K562 (cell line): Measurements from ENCODE around the gene CENPX. TPM values are rescaled to one million over a fixed set of nuclear protein-coding genes. Genes with fewer than 3 reads are reported as not detected.

ENCODE experiments used
- ATAC-seq: fragments of 200-7000 bp; cut with Tn5 transposase; 3 replicates; pipeline ENCODE4 v1.9.1; 2020; ENCODE audit warnings: moderate library complexity
- BruUV-seq: library from RNA; stranded (reverse); fragments of 400-500 nt; replicated peaks from 2 replicates; lab custom pipeline; 2021; lab: Mats Ljungman, UMichigan
- CTCF ChIA-PET: fragments of 300-600 bp; formaldehyde crosslinking; extraction: SDS; loops from one replicate; lab custom pipeline; 2021; ENCODE audit warnings: low intra/inter-chr PET ratio; lab: Yijun Ruan, JAX
- POLR2A ChIA-PET: fragments of 300-600, 350-650 bp; sonication (Branson Sonifier 250); formaldehyde crosslinking; extraction: SDS; loops from one replicate; lab custom pipeline; 2021; ENCODE audit warnings: antibody characterized with exemption, inconsistent platforms; lab: Yijun Ruan, JAX
- DNase-seq, 4 experiments: peaks; one replicate each; pipeline versions ENCODE4 v3.0.0 to v3.0.0-alpha.2; 2011 to 2018; ENCODE audit warnings: low spot score in 3 of 4, mixed read lengths in 3 of 4; ENCODE audit errors: extremely low read depth in 1 of 4
- FAIRE-seq: peaks from 2 replicates; lab custom pipeline; 2011; peaks lifted over from hg19 to GRCh38; lab: Jason Lieb, UNC
- H2AFZ ChIP-seq: 2 replicates; pipeline ENCODE4 v1.6.0; 2011; ENCODE audit warnings: low read depth, low read length, control low read depth, inconsistent platforms
- H3K27ac ChIP-seq: fragments of 200-600 bp; 3 replicates; pipeline ENCODE4 v1.8.0; 2011; ENCODE audit warnings: low read depth, mild to moderate bottlenecking, control low read depth, inconsistent platforms, low read length, moderate library complexity, mixed read lengths; ENCODE audit errors: extremely low read depth
- H3K27me3 ChIP-seq, 2 experiments: fragments of 300-600 bp in 1 of 2; 2 replicates in 1 of 2; 3 replicates in 1 of 2; pipeline versions ENCODE4 v1.6.0 to v1.8.0; 2011; ENCODE audit warnings: inconsistent platforms in 2 of 2, low read length in 2 of 2, mild to moderate bottlenecking in 1 of 2, mixed read lengths in 1 of 2, moderate library complexity in 1 of 2; ENCODE audit not compliant: control insufficient read depth in 2 of 2, insufficient read depth in 2 of 2
- H3K36me3 ChIP-seq: fragments of 300-600 bp; 3 replicates; pipeline ENCODE4 v1.8.0; 2011; ENCODE audit warnings: mild to moderate bottlenecking, low read length, inconsistent platforms; ENCODE audit not compliant: control insufficient read depth, insufficient read depth
- H3K4me1 ChIP-seq, 2 experiments: fragments of 200-600 bp in 1 of 2; replicated peaks in 1 of 2; 2 replicates in 1 of 2; 3 replicates in 1 of 2; pipeline versions ENCODE4 v1.5.1 to v1.8.0; 2011; ENCODE audit warnings: inconsistent platforms in 2 of 2, low read length in 2 of 2, mild to moderate bottlenecking in 1 of 2, mixed read lengths in 1 of 2, moderate library complexity in 1 of 2; ENCODE audit not compliant: control insufficient read depth in 2 of 2, insufficient read depth in 2 of 2
- H3K4me2 ChIP-seq: 2 replicates; pipeline ENCODE4 v1.6.1; 2011; ENCODE audit warnings: low read length, control low read depth, inconsistent platforms, mixed read lengths; ENCODE audit not compliant: insufficient read depth
- H3K4me3 ChIP-seq: fragments of 200-600 bp; sonication (generic), shearing (Covaris generic); 2 replicates; pipeline ENCODE4 v1.5.1; 2016; ENCODE audit warnings: control low read depth, inconsistent platforms
- H3K79me2 ChIP-seq: fragments of 200-600 bp; 3 replicates; pipeline ENCODE4 v1.8.0; 2011; ENCODE audit warnings: low read length, inconsistent platforms; ENCODE audit not compliant: control insufficient read depth, insufficient read depth
- H3K9ac ChIP-seq, 2 experiments: 2 replicates each; pipeline versions ENCODE4 v1.6.0 to v1.6.1; 2011; ENCODE audit warnings: low read depth in 2 of 2, low read length in 2 of 2, control low read depth in 1 of 2, inconsistent platforms in 1 of 2, mild to moderate bottlenecking in 1 of 2, mixed read lengths in 1 of 2; ENCODE audit not compliant: insufficient read depth in 1 of 2
- H3K9me1 ChIP-seq: one replicate; pipeline ENCODE4 v1.6.0; 2011; ENCODE audit warnings: inconsistent platforms, mild to moderate bottlenecking, low read length, moderate library complexity; ENCODE audit not compliant: control insufficient read depth, insufficient read depth
- H3K9me3 ChIP-seq: replicated peaks from 2 replicates; pipeline ENCODE4 v1.5.1; 2011; ENCODE audit warnings: low read depth, low read length, inconsistent platforms; ENCODE audit not compliant: control insufficient read depth, insufficient read depth
- H4K20me1 ChIP-seq: replicated peaks from 2 replicates; pipeline ENCODE4 v1.6.1; 2011; ENCODE audit warnings: low read length, inconsistent platforms, mixed read lengths; ENCODE audit not compliant: control insufficient read depth, insufficient read depth
- POLR2G ChIP-seq: fragments of 200-400 bp; formaldehyde crosslinking; IDR thresholded peaks from 2 replicates; pipeline ENCODE4 v1.6.1; 2017; ENCODE audit warnings: low read depth, mild to moderate bottlenecking, antibody characterized with exemption, low read length, moderate library complexity
- TEAD4 ChIP-seq, 2 experiments: sonication (generic) in 1 of 2; formaldehyde crosslinking in 1 of 2; IDR thresholded peaks; 2 replicates each; pipeline versions ENCODE4 v1.6.1 to v1.8.0; 2012 to 2022; ENCODE audit warnings: borderline replicate concordance in 1 of 2, inconsistent platforms in 1 of 2, low read length in 1 of 2, mild to moderate bottlenecking in 1 of 2, missing genetic modification reagents in 1 of 2
- WGBS: fragments of 100-300 bp; shearing (Covaris generic); methylation state at CpG from one replicate; pipeline ENCODE4 v1.1.6; 2016; ENCODE audit warnings: low coverage, mixed read lengths; ENCODE audit not compliant: insufficient coverage; ENCODE audit errors: missing lambda C conversion rate; 5-methylcytosine and 5-hydroxymethylcytosine counted together
- in situ Hi-C: fragments of 300-500 bp; cut with MboI; formaldehyde crosslinking; loops from 4 replicates; pipeline ENCODE4 v1.15.0; 2018; ENCODE audit warnings: inconsistent platforms, mixed read lengths
- intact Hi-C: fragments of 100-400 bp; cut with micrococcal nuclease; formaldehyde crosslinking; loops from 2 replicates; pipeline ENCODE4 v1.14.2; 2022
- polyA plus RNA-seq, 8 experiments: library from polyadenylated mRNA; depleted of rRNA in 4 of 8; stranded (reverse) in 5 of 8; unstranded in 3 of 8; fragments of >200 nt; fragmentation: Nextera tagmentation in 2 of 8; fragmentation: Illumina TruSeq in 1 of 8; extraction: Ambion mirVana in 2 of 8; extraction: Trizol in 1 of 8; gene quantifications; 2 replicates each; pipeline versions ENCODE4 v1.2.1 to v1.2.3, GENCODE V29; 2011 to 2014; ENCODE audit warnings: inconsistent platforms in 1 of 8, missing spikeins in 1 of 8
- total RNA-seq, 7 experiments: library from RNA; depleted of rRNA in 6 of 7; stranded (reverse); fragments of >200 nt in 6 of 7; fragmentation: Illumina TruSeq in 2 of 7; extraction: Trizol in 2 of 7; gene quantifications; 2 replicates each; pipeline versions ENCODE4 v1.2.1 to v1.2.3, GENCODE V29; 2011 to 2021; ENCODE audit warnings: low replicate concordance in 1 of 7

The CENPX gene
- total and polyA plus RNA-seq, 9 of the 15 experiments (the other 6 are each of a cell fraction or from before 2014, with no cell fraction given) = 32.7 to 352 (median 127) TPM

DNA sequence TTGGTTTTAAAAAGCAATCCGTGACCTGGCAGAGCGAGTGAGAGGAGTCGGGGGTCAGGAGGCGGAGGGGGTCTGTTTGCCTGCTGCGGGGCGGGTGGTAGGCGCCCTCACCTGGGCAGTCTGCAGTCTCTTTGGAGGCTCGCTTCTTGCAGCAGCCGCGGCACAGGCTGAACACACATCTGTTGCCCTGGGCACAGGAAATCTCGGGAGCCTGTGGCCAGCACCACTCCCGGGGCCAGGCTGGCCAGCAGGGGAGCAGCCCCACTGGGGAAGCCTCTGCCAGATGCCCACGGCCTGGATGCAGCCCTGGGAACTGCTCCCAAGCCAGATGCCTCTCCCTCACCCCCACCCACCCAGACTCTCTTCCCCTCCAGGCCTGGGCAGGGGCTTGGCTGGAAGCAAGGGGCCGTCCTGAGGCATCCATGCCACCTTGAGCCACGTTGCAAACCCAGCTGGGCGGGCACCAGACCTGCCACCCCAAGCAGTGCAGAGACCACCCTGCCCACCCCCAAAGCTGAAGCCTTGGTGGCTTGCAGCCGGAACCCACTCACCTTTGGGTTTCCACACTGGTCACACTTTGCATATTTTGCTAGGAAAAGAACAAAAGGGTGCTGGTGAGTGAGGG lies 35.7 kb upstream of the CENPX start:
- peak; percentile 65 for TF ChIP-seq POLR2G
- no peak for TF ChIP-seq TEAD4 (IDR thresholded peaks at IDR 0.05; ENCODE audit: low read length)
- TF ChIP-seq TEAD4 (CRISPR knock-in tag; IDR thresholded peaks at IDR 0.05; ENCODE audit: borderline replicate concordance) = no peak
- H3K79me2 ChIP-seq = peaks cover 3% of the 10 kb centered on the region; the same call in 2 of the 3 replicates
- H3K27me3 ChIP-seq = no peaks in the 10 kb centered on the region
- BruUV-seq = no TSS peak
- ChIA-PET POLR2A (interaction anchor here (1.8 kb wide), 1 partner anchor 24 kb away, joined by 4 read pairs; no protein-coding TSS in a partner anchor), CTCF (no interaction called here)
- no peak overlapping the region; a peak in 1 of 4 replicates for H3K9ac ChIP-seq
- no peak overlapping the region for H3K4me3 ChIP-seq
- in situ Hi-C loops = no loop called here
- no peaks in the 10 kb centered on the region for H3K9me3 ChIP-seq
- ATAC-seq (no peak), FAIRE-seq (no peak), DNase-seq (no peak)
- H3K4me1 ChIP-seq = peaks cover 0 to 90% of the 10 kb centered on the region in 2 experiments; a peak in 2 of 5 replicates
- no peak overlapping the region for H3K4me2 ChIP-seq
- peaks cover 7% of the 10 kb centered on the region for H4K20me1 ChIP-seq
- no peak overlapping the region for H3K27ac ChIP-seq
- H3K9me1 ChIP-seq = no peaks in the 10 kb centered on the region
- intact Hi-C loops = no loop called here
- peaks cover 98% of the 10 kb centered on the region; the same call in 2 of the 3 replicates for H3K36me3 ChIP-seq
- 96% methylated on average over 9 of the region's 17 CpGs for WGBS
- no peak overlapping the region for H2AFZ ChIP-seq
